HEK293 (cell line): ENCODE data around the gene C4BPB.

Source experiments
- CTCF ChIP-seq: fragments of 450-650 bp; formaldehyde crosslinking; IDR thresholded peaks from 2 replicates; pipeline ENCODE4 v1.5.1; 2016; ENCODE audit warnings: missing biosample characterization, missing genetic modification characterization
- KLF9 ChIP-seq: fragments of 450-650 bp; formaldehyde crosslinking; IDR thresholded peaks from 2 replicates; pipeline ENCODE4 v1.5.1; 2016; ENCODE audit warnings: missing biosample characterization, missing genetic modification characterization, low read depth
- MYNN ChIP-seq: fragments of 450-650 bp; formaldehyde crosslinking; IDR thresholded peaks from 2 replicates; pipeline ENCODE4 v1.5.1; 2016; ENCODE audit warnings: missing biosample characterization, missing genetic modification characterization, borderline replicate concordance
- OVOL3 ChIP-seq: fragments of 450-650 bp; formaldehyde crosslinking; IDR thresholded peaks from 2 replicates; pipeline ENCODE4 v1.5.1; 2016; ENCODE audit warnings: missing biosample characterization, missing genetic modification characterization
- YY1 ChIP-seq: fragments of 450-650 bp; formaldehyde crosslinking; IDR thresholded peaks from 2 replicates; pipeline ENCODE4 v1.5.1; 2018; ENCODE audit warnings: missing biosample characterization, missing genetic modification characterization
- ZBTB26 ChIP-seq: fragments of 450-650 bp; formaldehyde crosslinking; optimal IDR thresholded peaks from 2 replicates; pipeline ENCODE3; 2016; ENCODE audit warnings: missing biosample characterization, mild to moderate bottlenecking, missing genetic modification characterization
- ZNF140 ChIP-seq: fragments of 450-650 bp; formaldehyde crosslinking; IDR thresholded peaks from 2 replicates; pipeline ENCODE4 v1.5.1; 2016; ENCODE audit warnings: missing biosample characterization, missing genetic modification characterization
- ZNF146 ChIP-seq: fragments of 450-650 bp; formaldehyde crosslinking; IDR thresholded peaks from 2 replicates; pipeline ENCODE4 v1.5.1; 2016; ENCODE audit warnings: missing biosample characterization, missing genetic modification characterization
- ZNF24 ChIP-seq: fragments of 450-650 bp; formaldehyde crosslinking; IDR thresholded peaks from 2 replicates; pipeline ENCODE4 v1.5.1; 2016; ENCODE audit warnings: missing biosample characterization, missing genetic modification characterization
- ZNF398 ChIP-seq: fragments of 450-650 bp; formaldehyde crosslinking; IDR thresholded peaks from 2 replicates; pipeline ENCODE4 v1.5.1; 2017; ENCODE audit warnings: missing biosample characterization, missing genetic modification characterization
- ZNF660 ChIP-seq: fragments of 450-650 bp; IDR thresholded peaks from 2 replicates; pipeline ENCODE4 v1.5.1; 2018; ENCODE audit warnings: missing biosample characterization, mild to moderate bottlenecking, missing genetic modification characterization
- TF ChIP-seq, protein P1 (sequence below): fragments of 450-650 bp; formaldehyde crosslinking; IDR thresholded peaks from 2 replicates; pipeline ENCODE4 v1.5.1; 2017; ENCODE audit warnings: missing biosample characterization, missing genetic modification characterization
- TF ChIP-seq, protein P2 (sequence below): fragments of 450-650 bp; formaldehyde crosslinking; IDR thresholded peaks from 2 replicates; pipeline ENCODE4 v1.5.1; 2017; ENCODE audit warnings: missing biosample characterization, missing genetic modification characterization
- TF ChIP-seq, protein P3 (sequence below): fragments of 450-650 bp; formaldehyde crosslinking; IDR thresholded peaks from 2 replicates; pipeline ENCODE4 v1.5.1; 2016; ENCODE audit warnings: missing biosample characterization, missing genetic modification characterization

GRCh38 chr1:207063014-207063413 lies 25.6 kb upstream of the C4BPB start:
- TF ChIP-seq, protein P1, sequence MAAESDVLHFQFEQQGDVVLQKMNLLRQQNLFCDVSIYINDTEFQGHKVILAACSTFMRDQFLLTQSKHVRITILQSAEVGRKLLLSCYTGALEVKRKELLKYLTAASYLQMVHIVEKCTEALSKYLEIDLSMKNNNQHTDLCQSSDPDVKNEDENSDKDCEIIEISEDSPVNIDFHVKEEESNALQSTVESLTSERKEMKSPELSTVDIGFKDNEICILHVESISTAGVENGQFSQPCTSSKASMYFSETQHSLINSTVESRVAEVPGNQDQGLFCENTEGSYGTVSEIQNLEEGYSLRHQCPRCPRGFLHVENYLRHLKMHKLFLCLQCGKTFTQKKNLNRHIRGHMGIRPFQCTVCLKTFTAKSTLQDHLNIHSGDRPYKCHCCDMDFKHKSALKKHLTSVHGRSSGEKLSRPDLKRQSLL (tag by site-specific recombination): no peak
- TF ChIP-seq ZNF398 (tag by site-specific recombination) (no peak), MYNN (tag by site-specific recombination) (no peak), CTCF (tag by site-specific recombination) (no peak), ZNF146 (no peak), KLF9 (tag by site-specific recombination) (no peak), ZNF660 (tag by site-specific recombination) (no peak), ZNF140 (tag by site-specific recombination) (no peak), OVOL3 (tag by site-specific recombination) (no peak), YY1 (tag by site-specific recombination) (no peak), ZNF24 (tag by site-specific recombination) (no peak), ZBTB26 (tag by site-specific recombination) (no peak)
- TF ChIP-seq, protein P2, sequence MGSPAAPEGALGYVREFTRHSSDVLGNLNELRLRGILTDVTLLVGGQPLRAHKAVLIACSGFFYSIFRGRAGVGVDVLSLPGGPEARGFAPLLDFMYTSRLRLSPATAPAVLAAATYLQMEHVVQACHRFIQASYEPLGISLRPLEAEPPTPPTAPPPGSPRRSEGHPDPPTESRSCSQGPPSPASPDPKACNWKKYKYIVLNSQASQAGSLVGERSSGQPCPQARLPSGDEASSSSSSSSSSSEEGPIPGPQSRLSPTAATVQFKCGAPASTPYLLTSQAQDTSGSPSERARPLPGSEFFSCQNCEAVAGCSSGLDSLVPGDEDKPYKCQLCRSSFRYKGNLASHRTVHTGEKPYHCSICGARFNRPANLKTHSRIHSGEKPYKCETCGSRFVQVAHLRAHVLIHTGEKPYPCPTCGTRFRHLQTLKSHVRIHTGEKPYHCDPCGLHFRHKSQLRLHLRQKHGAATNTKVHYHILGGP (tag by site-specific recombination): no peak
- TF ChIP-seq, protein P3, sequence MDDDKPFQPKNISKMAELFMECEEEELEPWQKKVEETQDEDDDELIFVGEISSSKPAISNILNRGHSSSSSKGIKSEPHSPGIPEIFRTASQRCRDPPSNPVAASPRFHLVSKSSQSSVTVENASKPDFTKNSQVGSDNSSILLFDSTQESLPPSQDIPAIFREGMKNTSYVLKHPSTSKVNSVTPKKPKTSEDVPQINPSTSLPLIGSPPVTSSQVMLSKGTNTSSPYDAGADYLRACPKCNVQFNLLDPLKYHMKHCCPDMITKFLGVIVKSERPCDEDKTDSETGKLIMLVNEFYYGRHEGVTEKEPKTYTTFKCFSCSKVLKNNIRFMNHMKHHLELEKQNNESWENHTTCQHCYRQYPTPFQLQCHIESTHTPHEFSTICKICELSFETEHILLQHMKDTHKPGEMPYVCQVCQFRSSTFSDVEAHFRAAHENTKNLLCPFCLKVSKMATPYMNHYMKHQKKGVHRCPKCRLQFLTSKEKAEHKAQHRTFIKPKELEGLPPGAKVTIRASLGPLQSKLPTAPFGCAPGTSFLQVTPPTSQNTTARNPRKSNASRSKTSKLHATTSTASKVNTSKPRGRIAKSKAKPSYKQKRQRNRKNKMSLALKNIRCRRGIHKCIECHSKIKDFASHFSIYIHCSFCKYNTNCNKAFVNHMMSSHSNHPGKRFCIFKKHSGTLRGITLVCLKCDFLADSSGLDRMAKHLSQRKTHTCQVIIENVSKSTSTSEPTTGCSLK (tag by site-specific recombination): no peak
